Karpas-422 (cell line): Measurements from ENCODE around the gene IQCH. TPM values are rescaled to one million over a fixed set of nuclear protein-coding genes. Genes with fewer than 3 reads are reported as not detected.
A peak's percentile ranks its signal among the peaks of the same experiment; 100 is the strongest.

Experiments used
- DNase-seq: peaks from one replicate; pipeline ENCODE4 v3.0.0-alpha.2; 2015
- H2AFZ ChIP-seq: fragments of 200-600 bp; sonication (generic); 2 replicates; pipeline ENCODE4 v1.6.1; 2014; ENCODE audit warnings: antibody characterized with exemption, low read length, mixed read lengths
- H3K27ac ChIP-seq: fragments of 200-600 bp; sonication (generic); 2 replicates; pipeline ENCODE4 v1.5.1; 2014; ENCODE audit warnings: mild to moderate bottlenecking, low read length, moderate library complexity
- H3K27me3 ChIP-seq: fragments of 200-600 bp; sonication (generic); 2 replicates; pipeline ENCODE4 v1.6.1; 2014; ENCODE audit warnings: low read length, mixed read lengths
- H3K36me3 ChIP-seq: fragments of 200-600 bp; sonication (generic); 2 replicates; pipeline ENCODE4 v1.6.1; 2014; ENCODE audit warnings: low read length, mixed read lengths; ENCODE audit not compliant: insufficient read depth
- H3K4me1 ChIP-seq: fragments of 200-600 bp; sonication (generic); 2 replicates; pipeline ENCODE4 v1.6.1; 2014; ENCODE audit warnings: mild to moderate bottlenecking, low read length, mixed read lengths
- H3K4me2 ChIP-seq: fragments of 200-600 bp; sonication (generic); 2 replicates; pipeline ENCODE4 v1.6.1; 2014; ENCODE audit warnings: low read length, low read depth, mild to moderate bottlenecking; ENCODE audit not compliant: poor library complexity, severe bottlenecking
- H3K4me3 ChIP-seq: fragments of 200-600 bp; sonication (generic); 2 replicates; pipeline ENCODE4 v1.5.1; 2014; ENCODE audit warnings: mild to moderate bottlenecking, antibody characterized with exemption, low read length, mixed read lengths
- H3K79me2 ChIP-seq: fragments of 200-600 bp; sonication (generic); 2 replicates; pipeline ENCODE4 v1.6.1; 2014; ENCODE audit warnings: mild to moderate bottlenecking, low read length, mixed read lengths
- H3K9ac ChIP-seq: fragments of 200-600 bp; sonication (generic); 2 replicates; pipeline ENCODE4 v1.6.0; 2014; ENCODE audit warnings: low read length
- H3K9me2 ChIP-seq: fragments of 200-600 bp; sonication (generic), shearing (Covaris generic); replicated peaks from 2 replicates; pipeline ENCODE4 v1.6.0; 2014; ENCODE audit warnings: mild to moderate bottlenecking, low read length, moderate library complexity; ENCODE audit not compliant: insufficient read depth
- H3K9me3 ChIP-seq: fragments of 300-700, 200-600 bp; sonication (generic); 2 replicates; pipeline ENCODE4 v1.6.1; 2014; ENCODE audit warnings: low read length, mixed read lengths
- H4K20me1 ChIP-seq: fragments of 200-600 bp; sonication (generic); 2 replicates; pipeline ENCODE4 v1.6.1; 2014; ENCODE audit warnings: mild to moderate bottlenecking, antibody characterized with exemption, low read length, low read depth; ENCODE audit not compliant: insufficient read depth
- total RNA-seq: library from RNA; depleted of rRNA; stranded (reverse); fragments of >200 nt; shearing (Covaris generic); gene quantifications from 2 replicates; pipeline ENCODE4 v1.2.3, GENCODE V29; 2014; ENCODE audit warnings: low replicate concordance

IQCH gene
- total RNA-seq, 1 experiment from 2014 or later = 2.4 TPM

- Histone ChIP-seq H3K79me2 (no peaks in the 10 kb centered on the region), H3K4me1 (peaks cover 2% of the 10 kb centered on the region; the same call in 1 of the 2 replicates), H4K20me1 (no peaks in the 10 kb centered on the region), H3K4me3 (no peak overlapping the region), H3K4me2 (no peak overlapping the region), H3K27me3 (no peaks in the 10 kb centered on the region), H3K9me3 (no peaks in the 10 kb centered on the region), H3K27ac (no peak overlapping the region), H2AFZ (no peak overlapping the region), H3K9me2 (no peaks in the 10 kb centered on the region), H3K9ac (no peak overlapping the region), H3K36me3 (no peaks in the 10 kb centered on the region)
- peak; percentile 25 for DNase-seq
These were observed 203.9 kb downstream of the IQCH start for GRCh38 chr15:67458331-67459029.

GRCh38 chr15:67460521-67460920 is 205.9 kb downstream of the IQCH start:
- H3K9me3 ChIP-seq = no peaks in the 10 kb centered on the region
- no peaks in the 10 kb centered on the region for H3K79me2 ChIP-seq
- no peak overlapping the region for H3K4me3 ChIP-seq
- H3K9ac ChIP-seq = no peak overlapping the region
- no peaks in the 10 kb centered on the region for H3K27me3 ChIP-seq
- no peak for DNase-seq
- H2AFZ ChIP-seq = no peak overlapping the region
- peaks cover 2% of the 10 kb centered on the region; the same call in 1 of the 2 replicates for H3K4me1 ChIP-seq
- no peak overlapping the region for H3K4me2 ChIP-seq
- no peaks in the 10 kb centered on the region for H3K36me3 ChIP-seq
- no peaks in the 10 kb centered on the region for H3K9me2 ChIP-seq
- H4K20me1 ChIP-seq = no peaks in the 10 kb centered on the region
- H3K27ac ChIP-seq = no peak overlapping the region

GRCh38 chr15:67461735-67462134 is 207.1 kb downstream of the IQCH start:
- no peak overlapping the region for H2AFZ ChIP-seq
- H3K79me2 ChIP-seq = no peaks in the 10 kb centered on the region
- no peak overlapping the region for H3K9ac ChIP-seq
- H3K27ac ChIP-seq = no peak overlapping the region
- no peak overlapping the region for H3K4me3 ChIP-seq
- no peaks in the 10 kb centered on the region for H4K20me1 ChIP-seq
- no peaks in the 10 kb centered on the region for H3K36me3 ChIP-seq
- no peak for DNase-seq
- no peak overlapping the region for H3K4me2 ChIP-seq
- H3K27me3 ChIP-seq = no peaks in the 10 kb centered on the region
- H3K4me1 ChIP-seq = peaks cover under 1% of the 10 kb centered on the region; the same call in 1 of the 2 replicates
- H3K9me3 ChIP-seq = no peaks in the 10 kb centered on the region
- no peaks in the 10 kb centered on the region for H3K9me2 ChIP-seq

DNA sequence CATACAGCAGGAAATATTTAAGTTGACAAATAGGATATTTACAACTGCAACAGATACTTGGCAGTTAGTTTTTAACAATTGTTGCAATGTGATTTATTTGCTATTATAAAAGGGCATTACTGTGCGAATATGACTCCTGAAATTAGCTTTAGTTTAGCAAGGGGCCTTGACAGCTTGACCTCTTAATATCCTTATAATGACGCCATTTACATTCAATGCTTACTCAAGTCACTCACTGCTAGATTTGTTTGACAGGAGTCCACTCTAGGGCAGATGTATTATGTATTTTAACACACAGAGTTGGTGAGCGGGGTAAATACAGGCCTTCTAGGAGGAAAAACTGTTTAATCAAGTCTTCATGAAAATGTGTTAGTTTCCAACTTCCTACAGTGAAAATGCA is 208.3 kb downstream of the IQCH start:
- H3K36me3 ChIP-seq = no peaks in the 10 kb centered on the region
- H4K20me1 ChIP-seq = no peaks in the 10 kb centered on the region
- H3K27ac ChIP-seq = no peak overlapping the region
- no peak overlapping the region for H3K4me2 ChIP-seq
- H2AFZ ChIP-seq = no peak overlapping the region
- no peaks in the 10 kb centered on the region for H3K27me3 ChIP-seq
- H3K9ac ChIP-seq = no peak overlapping the region
- H3K9me2 ChIP-seq = no peaks in the 10 kb centered on the region
- no peak overlapping the region for H3K4me3 ChIP-seq
- no peaks in the 10 kb centered on the region for H3K79me2 ChIP-seq
- H3K9me3 ChIP-seq = no peaks in the 10 kb centered on the region
- no peak for DNase-seq
- no peaks in the 10 kb centered on the region for H3K4me1 ChIP-seq

DNA sequence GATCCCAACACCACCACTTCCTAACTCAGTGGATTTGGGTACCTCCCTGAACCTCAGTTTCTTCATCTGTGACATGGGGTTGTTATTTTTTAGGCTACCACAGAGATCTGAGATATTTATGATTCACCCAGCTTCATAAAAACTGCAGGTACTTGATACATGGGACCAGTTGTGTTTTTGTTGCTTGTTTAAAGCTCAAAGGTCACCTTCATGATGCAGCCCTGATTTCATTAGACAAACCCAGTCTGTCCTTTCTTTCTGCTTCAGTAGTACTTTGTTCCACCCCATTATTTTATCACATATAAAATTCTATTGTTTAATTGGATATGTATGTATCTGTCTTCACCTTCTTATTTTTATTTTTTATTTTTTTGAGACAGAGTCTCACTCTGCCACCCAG is 208.9 kb downstream of the IQCH start:
- Histone ChIP-seq H3K27me3 (no peaks in the 10 kb centered on the region), H3K36me3 (no peaks in the 10 kb centered on the region)

DNA sequence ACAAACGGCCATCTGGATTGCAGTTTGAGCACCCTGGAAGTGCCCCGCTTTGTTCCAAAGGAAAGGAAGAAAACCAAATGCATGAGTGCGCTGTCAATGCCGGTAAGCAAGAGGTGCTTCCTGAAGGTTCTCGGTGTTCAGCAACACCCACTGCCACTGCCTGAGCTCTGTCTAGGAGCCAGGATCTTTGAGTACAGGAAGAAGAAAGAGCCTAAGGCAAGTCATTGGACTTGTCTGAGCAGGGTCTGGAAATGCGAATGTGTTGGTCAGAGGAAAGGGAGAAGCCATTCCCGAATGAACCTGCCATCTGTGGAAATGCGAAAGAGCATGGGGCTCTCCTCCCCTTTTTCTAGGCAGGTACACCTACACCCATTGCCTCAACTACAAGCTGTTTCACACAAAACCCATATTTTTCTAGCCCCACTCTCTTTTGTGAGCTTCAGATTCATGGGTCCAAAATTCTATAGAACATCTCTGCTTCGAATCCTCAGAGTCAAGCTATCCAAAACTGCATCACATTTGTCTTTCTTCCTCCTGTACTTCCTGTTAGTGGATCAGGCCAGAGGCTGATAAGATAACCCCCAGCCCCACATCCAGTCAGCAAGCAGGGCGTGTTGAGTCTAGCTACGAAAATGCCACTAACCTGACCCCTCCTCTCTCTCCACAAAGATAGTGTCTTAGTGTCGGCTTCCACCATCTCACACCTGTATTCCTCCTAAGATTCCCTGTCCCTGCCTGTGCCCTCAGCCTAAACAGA is 210.8 kb downstream of the IQCH start:
- no peaks in the 10 kb centered on the region for H3K27me3 ChIP-seq
- no peak overlapping the region for H3K9ac ChIP-seq
- H2AFZ ChIP-seq = no peak overlapping the region
- H3K4me1 ChIP-seq = no peaks in the 10 kb centered on the region
- H3K9me2 ChIP-seq = no peaks in the 10 kb centered on the region
- H4K20me1 ChIP-seq = no peaks in the 10 kb centered on the region
- H3K36me3 ChIP-seq = no peaks in the 10 kb centered on the region
- no peak overlapping the region for H3K4me2 ChIP-seq
- no peak overlapping the region for H3K4me3 ChIP-seq
- H3K79me2 ChIP-seq = no peaks in the 10 kb centered on the region
- H3K9me3 ChIP-seq = no peaks in the 10 kb centered on the region
- no peak overlapping the region for H3K27ac ChIP-seq
- DNase-seq = no peak

More for the DNA sequence above, 208.9 kb downstream of the IQCH start:
- Histone ChIP-seq H3K4me1 (no peaks in the 10 kb centered on the region), H4K20me1 (no peaks in the 10 kb centered on the region), H2AFZ (no peak overlapping the region), H3K4me3 (no peak overlapping the region), H3K4me2 (no peak overlapping the region), H3K9me3 (no peaks in the 10 kb centered on the region), H3K79me2 (no peaks in the 10 kb centered on the region), H3K9me2 (no peaks in the 10 kb centered on the region), H3K27ac (no peak overlapping the region), H3K9ac (no peak overlapping the region)
- DNase-seq = no peak

GRCh38 chr15:67468416-67468815 is 213.8 kb downstream of the IQCH start:
- Histone ChIP-seq H3K4me3 (no peak overlapping the region), H3K4me1 (no peaks in the 10 kb centered on the region), H3K36me3 (no peaks in the 10 kb centered on the region), H3K27ac (no peak overlapping the region), H3K9me2 (no peaks in the 10 kb centered on the region), H3K9me3 (no peaks in the 10 kb centered on the region), H3K9ac (no peak overlapping the region), H3K79me2 (no peaks in the 10 kb centered on the region), H3K27me3 (no peaks in the 10 kb centered on the region), H4K20me1 (no peaks in the 10 kb centered on the region), H3K4me2 (no peak overlapping the region), H2AFZ (no peak overlapping the region)
- no peak for DNase-seq

GRCh38 chr15:67469680-67470079 is 215.1 kb downstream of the IQCH start:
- no peak overlapping the region for H3K9ac ChIP-seq
- H3K79me2 ChIP-seq = no peaks in the 10 kb centered on the region
- no peaks in the 10 kb centered on the region for H3K27me3 ChIP-seq
- H3K4me3 ChIP-seq = no peak overlapping the region
- no peaks in the 10 kb centered on the region for H3K9me2 ChIP-seq
- H3K9me3 ChIP-seq = no peaks in the 10 kb centered on the region
- H3K4me2 ChIP-seq = no peak overlapping the region
- no peak overlapping the region for H2AFZ ChIP-seq
- no peaks in the 10 kb centered on the region for H3K4me1 ChIP-seq
- no peak overlapping the region for H3K27ac ChIP-seq
- H3K36me3 ChIP-seq = no peaks in the 10 kb centered on the region
- DNase-seq = no peak
- no peaks in the 10 kb centered on the region for H4K20me1 ChIP-seq
